Measurements from ENCODE around the gene MAP3K15. TPM values are rescaled to one million over a fixed set of nuclear protein-coding genes. Genes with fewer than 3 reads are reported as not detected.

Gene MAP3K15
- total RNA-seq, 2 donors from 2014 or later: 0.26 to 0.33 TPM

GRCh38 chrX:19517965-19518364 lies 2.7 kb upstream of the MAP3K15 start:
- ATAC-seq (no peak), DNase-seq (no peak)
- peaks cover 0 to 5% of the 10 kb centered on the region in 2 donors for H3K27me3 ChIP-seq
- intact Hi-C loops (cut with DNase I): no loop called here
- H3K4me1 ChIP-seq: peaks cover 3% of the 10 kb centered on the region
- no peak overlapping the region for H3K4me3 ChIP-seq
- H3K27ac ChIP-seq: no peak overlapping the region
- WGBS, 2 donors: 59 to 79% methylated on average over 4 of the region's 4 CpGs
- H3K9me3 ChIP-seq: no peaks in the 10 kb centered on the region
- H3K36me3 ChIP-seq (replicated peaks in 1 of 2; ENCODE audit: insufficient read depth in 1 of 2, low read depth in 2 of 2): no peaks in the 10 kb centered on the region
- TF ChIP-seq, protein P1, sequence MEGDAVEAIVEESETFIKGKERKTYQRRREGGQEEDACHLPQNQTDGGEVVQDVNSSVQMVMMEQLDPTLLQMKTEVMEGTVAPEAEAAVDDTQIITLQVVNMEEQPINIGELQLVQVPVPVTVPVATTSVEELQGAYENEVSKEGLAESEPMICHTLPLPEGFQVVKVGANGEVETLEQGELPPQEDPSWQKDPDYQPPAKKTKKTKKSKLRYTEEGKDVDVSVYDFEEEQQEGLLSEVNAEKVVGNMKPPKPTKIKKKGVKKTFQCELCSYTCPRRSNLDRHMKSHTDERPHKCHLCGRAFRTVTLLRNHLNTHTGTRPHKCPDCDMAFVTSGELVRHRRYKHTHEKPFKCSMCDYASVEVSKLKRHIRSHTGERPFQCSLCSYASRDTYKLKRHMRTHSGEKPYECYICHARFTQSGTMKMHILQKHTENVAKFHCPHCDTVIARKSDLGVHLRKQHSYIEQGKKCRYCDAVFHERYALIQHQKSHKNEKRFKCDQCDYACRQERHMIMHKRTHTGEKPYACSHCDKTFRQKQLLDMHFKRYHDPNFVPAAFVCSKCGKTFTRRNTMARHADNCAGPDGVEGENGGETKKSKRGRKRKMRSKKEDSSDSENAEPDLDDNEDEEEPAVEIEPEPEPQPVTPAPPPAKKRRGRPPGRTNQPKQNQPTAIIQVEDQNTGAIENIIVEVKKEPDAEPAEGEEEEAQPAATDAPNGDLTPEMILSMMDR (IDR thresholded peaks at IDR 0.05): no peak
- TF ChIP-seq POLR2A (IDR thresholded peaks at IDR 0.05): no peak

GRCh38 chrX:19515615-19516105 lies 352 bp upstream of the MAP3K15 start:
- Histone ChIP-seq H3K4me1 (peaks cover 3% of the 10 kb centered on the region), H3K9me3 (no peaks in the 10 kb centered on the region), H3K36me3 (replicated peaks in 1 of 2; ENCODE audit: insufficient read depth in 1 of 2, low read depth in 2 of 2) (no peaks in the 10 kb centered on the region), H3K27me3 (peaks cover 0 to 5% of the 10 kb centered on the region in 2 donors), H3K27ac (no peak overlapping the region), H3K4me3 (no peak overlapping the region)
- 1 to 4% methylated on average over 7 to 18 of the region's 23 CpGs for WGBS, 2 donors
- ATAC-seq: no peak
- DNase-seq: no peak
- TF ChIP-seq POLR2A (IDR thresholded peaks at IDR 0.05): no peak
- TF ChIP-seq, protein P1 (IDR thresholded peaks at IDR 0.05): peak in 4 of 7 experiments; percentile 8 to 29 (median 22)
- intact Hi-C loops (cut with DNase I): no loop called here

- intact Hi-C loops (cut with DNase I): no loop called here
- Histone ChIP-seq H3K36me3 (replicated peaks in 1 of 2; ENCODE audit: insufficient read depth in 1 of 2, low read depth in 2 of 2) (no peaks in the 10 kb centered on the region), H3K9me3 (no peaks in the 10 kb centered on the region), H3K4me1 (peaks cover 3% of the 10 kb centered on the region), H3K4me3 (no peak overlapping the region), H3K27me3 (peaks cover 0 to 5% of the 10 kb centered on the region in 2 donors), H3K27ac (no peak overlapping the region)
- ATAC-seq (no peak), DNase-seq (peak in 3 of 4 donors; percentile 13 to 31 (median 16))
- WGBS, 2 donors: 32 to 50% methylated on average over 1 to 4 of the region's 4 CpGs
- no peak for TF ChIP-seq POLR2A (IDR thresholded peaks at IDR 0.05)
- TF ChIP-seq, protein P1 (IDR thresholded peaks at IDR 0.05): no peak
Measured at GRCh38 chrX:19513383-19513782, 1.9 kb downstream of the MAP3K15 start.

DNA sequence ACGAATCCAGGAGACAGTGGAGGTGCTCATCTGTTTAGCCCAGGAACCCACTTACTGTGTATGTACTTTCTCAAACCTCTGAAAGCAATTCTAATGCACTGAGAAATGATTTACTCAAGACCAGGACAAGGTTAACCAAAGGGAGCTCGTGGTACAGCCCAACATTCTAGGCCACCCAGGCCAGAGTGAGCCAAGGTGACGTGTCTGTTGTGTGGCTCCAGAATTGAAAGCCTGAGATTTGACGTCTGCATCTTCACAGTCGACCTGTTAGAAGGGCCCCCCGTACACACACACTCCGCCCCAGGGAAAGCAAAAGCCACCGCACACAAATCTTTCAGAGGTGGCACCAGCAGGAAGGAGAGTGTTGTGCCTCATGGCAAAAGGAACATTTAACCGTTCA lies 2.3 kb downstream of the MAP3K15 start:
- WGBS, 2 donors: 45 to 88% methylated on average over 1 to 6 of the region's 9 CpGs
- intact Hi-C loops (cut with DNase I): no loop called here
- DNase-seq: no peak

More for the DNA sequence above, 2.3 kb downstream of the MAP3K15 start:
- TF ChIP-seq, protein P1 (IDR thresholded peaks at IDR 0.05): no peak
- TF ChIP-seq POLR2A (IDR thresholded peaks at IDR 0.05): no peak
- H3K27ac ChIP-seq: no peak overlapping the region
- peaks cover 0 to 5% of the 10 kb centered on the region in 2 donors for H3K27me3 ChIP-seq
- H3K4me3 ChIP-seq: no peak overlapping the region
- peaks cover 3% of the 10 kb centered on the region for H3K4me1 ChIP-seq
- no peaks in the 10 kb centered on the region for H3K36me3 ChIP-seq (replicated peaks in 1 of 2; ENCODE audit: insufficient read depth in 1 of 2, low read depth in 2 of 2)
- no peak for ATAC-seq
- no peaks in the 10 kb centered on the region for H3K9me3 ChIP-seq

Data from body of pancreas (tissue), 4 donors.